GM12874 (cell line): Measurements from ENCODE around the gene VPS35L.

Source experiments
- CTCF ChIP-seq: IDR thresholded peaks from 2 replicates; pipeline ENCODE4 v1.5.1; 2011; ENCODE audit warnings: low read depth, mild to moderate bottlenecking, control low read depth, low read length, moderate library complexity; ENCODE audit not compliant: insufficient read depth

The VPS35L gene

GRCh38 chr16:19722269-19722952, 166.9 kb downstream of the VPS35L start:
- TF ChIP-seq CTCF: no peak

GRCh38 chr16:19722981-19723380, 167.5 kb downstream of the VPS35L start:
- no peak for TF ChIP-seq CTCF

GRCh38 chr16:19728636-19728965, 173.1 kb downstream of the VPS35L start:
- no peak for TF ChIP-seq CTCF

- TF ChIP-seq CTCF: no peak
These were observed 178.0 kb downstream of the VPS35L start for GRCh38 chr16:19733551-19733950.

- TF ChIP-seq CTCF: no peak
These were observed 179.8 kb downstream of the VPS35L start for GRCh38 chr16:19735074-19735867.

GRCh38 chr16:19737306-19738038, 182.0 kb downstream of the VPS35L start:
- no peak for TF ChIP-seq CTCF

GRCh38 chr16:19741354-19741753, 185.9 kb downstream of the VPS35L start:
- TF ChIP-seq CTCF: no peak
